AG04450 (cell line): ENCODE data around the gene TRMO. TPM values are rescaled to one million over a fixed set of nuclear protein-coding genes. Genes with fewer than 3 reads are reported as not detected.

Experiments used
- CTCF ChIA-PET: fragments of 300-600, 350-600 bp; formaldehyde crosslinking; extraction: SDS; loops from one replicate; lab custom pipeline; 2022; ENCODE audit warnings: antibody characterized with exemption, inconsistent platforms; lab: Charles Lee
- POLR2A ChIA-PET: fragments of 350-600 bp; formaldehyde crosslinking; extraction: SDS; loops from one replicate; lab custom pipeline; 2021; ENCODE audit warnings: antibody characterized with exemption, inconsistent platforms; lab: Yijun Ruan, JAX
- DNase-seq: peaks from one replicate; pipeline ENCODE4 v3.0.0-alpha.2; 2011; ENCODE audit warnings: low read depth, low spot score
- H3K27ac ChIP-seq: one replicate; pipeline ENCODE4 v1.5.1; 2012; ENCODE audit warnings: low read depth, low read length, control low read depth
- H3K27me3 ChIP-seq: one replicate; pipeline ENCODE4 v1.6.0; 2012; ENCODE audit warnings: low read length; ENCODE audit not compliant: control insufficient read depth, insufficient read depth
- H3K4me3 ChIP-seq: 2 replicates; pipeline ENCODE4 v1.5.1; 2011; ENCODE audit warnings: mild to moderate bottlenecking, low read depth, low read length, control low read depth
- H3K9me3 ChIP-seq: 2 replicates; pipeline ENCODE4 v1.5.1; 2012; ENCODE audit warnings: low read length; ENCODE audit not compliant: control insufficient read depth, insufficient read depth
- CTCF ChIP-seq: IDR thresholded peaks from 2 replicates; pipeline ENCODE4 v1.5.1; 2011; ENCODE audit warnings: low read depth, low read length, control low read depth, inconsistent platforms
- polyA plus RNA-seq: library from polyadenylated mRNA; depleted of rRNA; stranded (reverse); fragments of >200 nt; gene quantifications from 2 replicates; pipeline ENCODE4 v1.2.3, GENCODE V29; 2011; rRNA removed
- small RNA-seq: library from RNA; depleted of rRNA; stranded (forward); fragments of <200 nt; gene quantifications from one replicate; pipeline ENCODE3, GENCODE V24; 2012; ENCODE audit warnings: low read depth; ENCODE audit not compliant: insufficient read length

The TRMO gene
- polyA plus RNA-seq, 1 experiment: 12.6 TPM

- TF ChIP-seq CTCF: no peak
- Histone ChIP-seq H3K9me3 (peaks cover 9% of the 10 kb centered on the region; the same call in 1 of the 2 replicates), H3K4me3 (no peak overlapping the region), H3K27me3 (peaks cover 85% of the 10 kb centered on the region), H3K27ac (no peak overlapping the region)
- CTCF ChIA-PET: no interaction called here
- POLR2A ChIA-PET: no interaction called here
- no peak for DNase-seq
These were observed 66.8 kb downstream of the TRMO start for GRCh38 chr9:97855486-97855875.

GRCh38 chr9:97854696-97855485, 67.4 kb downstream of the TRMO start:
- Histone ChIP-seq H3K27ac (no peak overlapping the region), H3K9me3 (peaks cover 9% of the 10 kb centered on the region; the same call in 1 of the 2 replicates), H3K4me3 (no peak overlapping the region), H3K27me3 (peaks cover 85% of the 10 kb centered on the region)
- DNase-seq: no peak
- TF ChIP-seq CTCF: no peak
- ChIA-PET POLR2A (no interaction called here), CTCF (no interaction called here)

Small RNA genes lying within 50 kb of the gene (small RNA-seq; reads per million reads assigned to genes)
- not detected for gene RF00019

Other genes starting within 250 kb of the TRMO start
- gene XPA, start 225.2 kb downstream of the TRMO start, polyA plus RNA-seq: 3.5 and 4.7 TPM in 2 replicates
- 0.06 and 0.07 TPM in 2 replicates for gene FOXE1, start 69.3 kb downstream of the TRMO start, polyA plus RNA-seq
- not detected in 2 replicates for gene HEMGN, start 15.7 kb upstream of the TRMO start, polyA plus RNA-seq
- 53.3 and 59.0 TPM in 2 replicates for gene ANP32B, start 60.8 kb upstream of the TRMO start, polyA plus RNA-seq
- gene NANS, start 134.2 kb upstream of the TRMO start, polyA plus RNA-seq: 111 and 122 TPM in 2 replicates
- gene TRIM14, start 196.7 kb upstream of the TRMO start, polyA plus RNA-seq: 8.3 and 8.5 TPM in 2 replicates